LNCAP (cell line): Measurements from ENCODE around the gene FHL2.

Source experiments
- TF ChIP-seq, protein P1 (sequence below): fragments of 450-650 bp; IDR thresholded peaks from 2 replicates; pipeline ENCODE4 v1.5.1; 2017; ENCODE audit warnings: mild to moderate bottlenecking

Gene FHL2

GRCh38 chr2:105375001-105375561, 23.8 kb downstream of the FHL2 start:
- TF ChIP-seq, protein P1, sequence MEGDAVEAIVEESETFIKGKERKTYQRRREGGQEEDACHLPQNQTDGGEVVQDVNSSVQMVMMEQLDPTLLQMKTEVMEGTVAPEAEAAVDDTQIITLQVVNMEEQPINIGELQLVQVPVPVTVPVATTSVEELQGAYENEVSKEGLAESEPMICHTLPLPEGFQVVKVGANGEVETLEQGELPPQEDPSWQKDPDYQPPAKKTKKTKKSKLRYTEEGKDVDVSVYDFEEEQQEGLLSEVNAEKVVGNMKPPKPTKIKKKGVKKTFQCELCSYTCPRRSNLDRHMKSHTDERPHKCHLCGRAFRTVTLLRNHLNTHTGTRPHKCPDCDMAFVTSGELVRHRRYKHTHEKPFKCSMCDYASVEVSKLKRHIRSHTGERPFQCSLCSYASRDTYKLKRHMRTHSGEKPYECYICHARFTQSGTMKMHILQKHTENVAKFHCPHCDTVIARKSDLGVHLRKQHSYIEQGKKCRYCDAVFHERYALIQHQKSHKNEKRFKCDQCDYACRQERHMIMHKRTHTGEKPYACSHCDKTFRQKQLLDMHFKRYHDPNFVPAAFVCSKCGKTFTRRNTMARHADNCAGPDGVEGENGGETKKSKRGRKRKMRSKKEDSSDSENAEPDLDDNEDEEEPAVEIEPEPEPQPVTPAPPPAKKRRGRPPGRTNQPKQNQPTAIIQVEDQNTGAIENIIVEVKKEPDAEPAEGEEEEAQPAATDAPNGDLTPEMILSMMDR: no peak

- TF ChIP-seq, protein P1: no peak
Measured at GRCh38 chr2:105373895-105374401, 24.9 kb downstream of the FHL2 start.

DNA sequence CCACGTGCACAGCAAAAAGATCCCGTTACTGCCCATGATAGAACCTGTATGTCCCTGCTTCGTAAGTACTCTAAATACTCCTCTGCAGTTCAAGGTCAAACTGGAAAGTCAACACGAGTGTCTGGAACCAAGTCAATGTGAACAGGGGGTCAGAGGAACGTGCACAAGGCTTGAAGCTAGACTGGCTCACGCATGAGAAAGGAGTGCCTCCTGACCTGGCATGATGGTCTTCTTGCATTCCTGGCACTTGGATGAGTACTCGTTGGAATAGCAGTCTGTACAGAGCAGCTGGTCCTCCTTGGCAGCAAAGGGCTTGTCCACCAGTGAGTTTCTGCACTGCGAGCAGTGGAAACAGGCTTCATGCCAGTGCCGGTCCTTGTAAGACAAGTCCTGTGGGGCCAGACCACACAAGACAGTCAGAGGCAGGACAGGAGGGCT, 25.5 kb downstream of the FHL2 start:
- TF ChIP-seq, protein P1: no peak

DNA sequence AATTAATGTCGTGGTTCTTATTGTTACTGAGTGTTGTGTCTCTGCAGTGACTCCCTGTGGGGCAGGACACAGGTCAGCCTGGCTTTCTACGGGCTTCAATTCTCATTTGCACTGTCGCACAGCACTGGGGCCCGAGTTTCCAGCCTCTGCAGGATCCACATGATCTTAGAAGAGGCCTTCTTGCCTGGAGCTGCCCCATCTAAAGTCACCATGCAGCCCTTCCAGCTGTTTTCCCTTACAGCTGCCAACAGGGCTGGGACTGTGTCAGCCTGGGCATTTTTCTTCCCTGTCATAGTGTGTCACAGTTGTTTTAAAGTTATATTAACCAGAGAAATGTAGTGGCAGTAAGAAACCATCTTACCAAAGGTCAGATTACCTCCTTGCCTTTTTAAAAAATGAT, 27.0 kb downstream of the FHL2 start:
- TF ChIP-seq, protein P1: no peak

GRCh38 chr2:105371156-105371555, 27.7 kb downstream of the FHL2 start:
- TF ChIP-seq, protein P1: no peak

DNA sequence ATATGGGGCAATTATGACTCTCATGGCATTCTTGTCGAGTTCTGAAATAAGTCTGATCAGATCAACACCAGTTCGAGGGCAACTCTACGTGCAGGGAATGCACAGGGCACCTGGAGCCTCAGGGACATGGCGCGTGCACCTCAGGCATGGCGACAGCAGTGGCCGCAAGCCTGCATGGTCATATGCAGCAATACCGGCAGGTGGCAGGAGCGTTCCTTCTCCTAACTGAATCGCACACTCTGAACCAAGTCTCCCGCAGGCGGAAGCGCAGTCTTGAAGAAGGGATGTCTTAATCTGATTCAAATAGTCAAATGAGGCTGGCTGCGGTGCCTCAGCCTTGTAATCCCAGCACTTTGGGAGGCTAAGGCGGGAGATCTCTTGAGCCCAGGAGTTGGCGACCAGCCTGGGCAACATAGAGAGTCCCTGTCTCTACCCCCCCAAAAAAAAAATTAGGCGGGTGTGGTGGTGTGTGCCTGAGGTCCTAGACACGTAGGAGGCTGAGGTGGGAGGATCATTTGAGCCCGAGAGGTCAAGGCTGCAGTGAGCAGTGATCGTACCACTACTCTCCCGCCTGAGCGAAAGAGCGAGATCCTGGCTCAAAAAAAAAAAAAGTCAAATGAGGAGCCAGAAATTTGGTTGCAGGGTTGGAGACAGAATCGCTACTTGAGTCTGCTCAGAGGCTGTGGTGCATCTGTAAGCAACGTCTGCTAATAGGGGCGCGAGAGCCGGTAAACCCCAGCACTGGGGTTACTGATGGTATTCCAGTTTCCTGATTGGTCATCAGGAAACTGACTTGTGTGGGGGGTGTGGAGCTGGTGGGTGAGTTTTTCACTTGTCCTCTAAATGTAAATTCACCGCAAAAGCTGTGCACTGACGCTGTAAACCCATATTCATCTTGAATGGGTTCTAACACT, 28.8 kb downstream of the FHL2 start:
- TF ChIP-seq, protein P1: peak; percentile 77

- TF ChIP-seq, protein P1: no peak
Measured at GRCh38 chr2:105368759-105369408, 30.0 kb downstream of the FHL2 start.
